ENCODE results near the gene AATF.

Gene AATF

DNA sequence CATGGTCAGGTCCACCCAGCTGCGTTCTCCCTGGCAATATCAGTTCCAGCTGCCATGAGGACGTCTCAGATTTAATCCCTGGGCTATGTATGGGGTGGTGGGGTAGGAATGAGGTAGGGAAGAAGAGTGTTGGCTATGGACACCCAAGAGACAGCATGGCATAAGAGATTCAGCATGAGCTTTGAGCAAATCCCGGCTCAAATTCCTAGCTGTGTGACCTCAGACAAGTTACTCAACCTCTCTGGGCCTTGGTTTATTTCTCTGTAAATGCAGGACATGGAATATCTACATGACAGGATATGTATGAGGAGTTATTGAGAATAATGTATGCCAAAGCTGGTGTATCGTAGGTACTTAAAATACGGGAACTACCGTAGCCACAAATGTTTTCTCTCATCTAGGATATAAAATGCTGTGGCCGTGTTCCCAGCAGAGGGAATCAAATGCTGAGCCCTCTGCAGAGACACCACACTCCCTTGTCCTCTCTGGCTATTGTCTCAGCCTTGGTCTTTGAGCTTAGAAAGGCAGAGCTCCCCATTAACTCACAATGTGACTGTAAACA lies 29.3 kb upstream of the AATF start:
- no peaks in the 10 kb centered on the region for H3K27me3 ChIP-seq (ENCODE audit: insufficient read depth, low read length, poor library complexity, severe bottlenecking)
- H3K9me3 ChIP-seq (ENCODE audit: insufficient read depth, low read depth, low read length), result no peaks in the 10 kb centered on the region
- no peak for TF ChIP-seq EZH2phosphoT487 (IDR thresholded peaks at IDR 0.05; ENCODE audit: borderline replicate concordance)
- TF ChIP-seq, protein P1, sequence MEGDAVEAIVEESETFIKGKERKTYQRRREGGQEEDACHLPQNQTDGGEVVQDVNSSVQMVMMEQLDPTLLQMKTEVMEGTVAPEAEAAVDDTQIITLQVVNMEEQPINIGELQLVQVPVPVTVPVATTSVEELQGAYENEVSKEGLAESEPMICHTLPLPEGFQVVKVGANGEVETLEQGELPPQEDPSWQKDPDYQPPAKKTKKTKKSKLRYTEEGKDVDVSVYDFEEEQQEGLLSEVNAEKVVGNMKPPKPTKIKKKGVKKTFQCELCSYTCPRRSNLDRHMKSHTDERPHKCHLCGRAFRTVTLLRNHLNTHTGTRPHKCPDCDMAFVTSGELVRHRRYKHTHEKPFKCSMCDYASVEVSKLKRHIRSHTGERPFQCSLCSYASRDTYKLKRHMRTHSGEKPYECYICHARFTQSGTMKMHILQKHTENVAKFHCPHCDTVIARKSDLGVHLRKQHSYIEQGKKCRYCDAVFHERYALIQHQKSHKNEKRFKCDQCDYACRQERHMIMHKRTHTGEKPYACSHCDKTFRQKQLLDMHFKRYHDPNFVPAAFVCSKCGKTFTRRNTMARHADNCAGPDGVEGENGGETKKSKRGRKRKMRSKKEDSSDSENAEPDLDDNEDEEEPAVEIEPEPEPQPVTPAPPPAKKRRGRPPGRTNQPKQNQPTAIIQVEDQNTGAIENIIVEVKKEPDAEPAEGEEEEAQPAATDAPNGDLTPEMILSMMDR (conservative IDR thresholded peaks at IDR 0.05; ENCODE audit: low read length), result no peak
- no peaks in the 10 kb centered on the region for H3F3A ChIP-seq (ENCODE audit: low read depth)
- H3K9me2 ChIP-seq (replicated peaks; ENCODE audit: low read depth, low read length), result no peaks in the 10 kb centered on the region
- H3K4me2 ChIP-seq (ENCODE audit: low read depth, low read length, poor library complexity, severe bottlenecking), result no peak overlapping the region
- H3K36me3 ChIP-seq (ENCODE audit: insufficient read depth, low read length), result no peaks in the 10 kb centered on the region
- H4K20me1 ChIP-seq (ENCODE audit: insufficient read depth, low read length, poor library complexity, severe bottlenecking), result no peaks in the 10 kb centered on the region
- H3K79me2 ChIP-seq (ENCODE audit: insufficient read depth, low read length), result no peaks in the 10 kb centered on the region
- peaks cover 7% of the 10 kb centered on the region for H3K4me1 ChIP-seq (ENCODE audit: insufficient read depth, low read length, poor library complexity, severe bottlenecking)
- H3K4me3 ChIP-seq (ENCODE audit: low read length, poor library complexity, severe bottlenecking), result no peak overlapping the region
- no peak overlapping the region for H3K9ac ChIP-seq (ENCODE audit: low read depth, low read length, poor library complexity, severe bottlenecking)
- H2AFZ ChIP-seq (ENCODE audit: low read length), result no peak overlapping the region

DNA sequence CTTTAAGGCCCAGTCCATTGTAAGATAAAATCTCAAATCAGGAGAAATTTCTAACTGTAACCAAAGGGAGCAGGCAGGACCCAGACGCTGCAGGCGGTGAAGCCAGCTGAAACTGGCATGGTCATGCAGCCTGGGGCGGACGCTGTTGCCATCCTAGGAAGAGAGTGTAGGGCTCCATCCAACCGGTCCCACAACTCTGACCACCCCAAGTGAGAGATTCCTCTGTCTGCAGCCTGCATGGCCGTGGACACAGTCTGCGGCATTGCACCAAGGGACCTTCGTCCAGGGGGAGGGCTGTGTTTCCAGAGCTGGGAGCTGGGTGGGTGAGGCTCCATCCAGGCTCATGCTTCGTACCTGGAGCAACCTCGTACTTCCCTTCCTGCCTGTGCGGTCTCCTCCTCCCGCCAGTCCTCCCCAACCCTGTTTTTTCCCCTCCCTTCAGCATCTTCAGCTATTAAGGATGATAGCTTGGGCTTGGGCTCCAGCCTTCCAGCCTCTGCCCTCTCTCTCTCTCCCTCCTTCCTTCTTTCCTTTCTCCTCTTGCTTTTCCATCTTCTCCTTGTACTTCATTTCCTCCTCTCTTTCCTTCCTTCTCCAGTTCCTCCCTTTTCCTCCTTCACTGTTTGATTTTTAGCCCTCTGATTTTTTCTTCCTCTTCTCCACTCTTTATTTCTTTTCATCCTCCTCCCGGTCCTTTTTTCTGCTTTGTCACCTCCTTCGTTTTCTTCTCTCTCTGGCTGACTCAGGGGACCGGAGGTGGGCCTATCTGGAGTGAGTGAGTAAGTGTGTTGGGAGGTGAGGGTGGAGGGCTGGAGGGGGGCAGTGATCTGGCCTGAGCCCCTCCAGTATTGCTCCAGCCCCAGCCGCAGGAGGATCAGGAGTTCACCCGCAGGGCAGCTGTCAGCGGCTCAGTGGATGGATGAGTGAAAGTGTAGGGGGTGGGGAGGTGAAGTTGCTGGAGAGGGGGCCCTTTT lies 28.4 kb upstream of the AATF start:
- no peaks in the 10 kb centered on the region for H4K20me1 ChIP-seq (ENCODE audit: insufficient read depth, low read length, poor library complexity, severe bottlenecking)
- H3K4me2 ChIP-seq (ENCODE audit: low read depth, low read length, poor library complexity, severe bottlenecking), result no peak overlapping the region
- H3F3A ChIP-seq (ENCODE audit: low read depth), result no peaks in the 10 kb centered on the region
- no peak overlapping the region for H2AFZ ChIP-seq (ENCODE audit: low read length)
- H3K79me2 ChIP-seq (ENCODE audit: insufficient read depth, low read length), result no peaks in the 10 kb centered on the region
- no peak for TF ChIP-seq EZH2phosphoT487 (IDR thresholded peaks at IDR 0.05; ENCODE audit: borderline replicate concordance)
- TF ChIP-seq, protein P1 (conservative IDR thresholded peaks at IDR 0.05; ENCODE audit: low read length), result no peak
- H3K9ac ChIP-seq (ENCODE audit: low read depth, low read length, poor library complexity, severe bottlenecking), result no peak overlapping the region
- no peaks in the 10 kb centered on the region for H3K36me3 ChIP-seq (ENCODE audit: insufficient read depth, low read length)
- no peaks in the 10 kb centered on the region for H3K27me3 ChIP-seq (ENCODE audit: insufficient read depth, low read length, poor library complexity, severe bottlenecking)
- no peaks in the 10 kb centered on the region for H3K9me3 ChIP-seq (ENCODE audit: insufficient read depth, low read depth, low read length)
- no peak overlapping the region for H3K4me3 ChIP-seq (ENCODE audit: low read length, poor library complexity, severe bottlenecking)
- peaks cover 7% of the 10 kb centered on the region for H3K4me1 ChIP-seq (ENCODE audit: insufficient read depth, low read length, poor library complexity, severe bottlenecking)
- no peaks in the 10 kb centered on the region for H3K9me2 ChIP-seq (replicated peaks; ENCODE audit: low read depth, low read length)

DNA sequence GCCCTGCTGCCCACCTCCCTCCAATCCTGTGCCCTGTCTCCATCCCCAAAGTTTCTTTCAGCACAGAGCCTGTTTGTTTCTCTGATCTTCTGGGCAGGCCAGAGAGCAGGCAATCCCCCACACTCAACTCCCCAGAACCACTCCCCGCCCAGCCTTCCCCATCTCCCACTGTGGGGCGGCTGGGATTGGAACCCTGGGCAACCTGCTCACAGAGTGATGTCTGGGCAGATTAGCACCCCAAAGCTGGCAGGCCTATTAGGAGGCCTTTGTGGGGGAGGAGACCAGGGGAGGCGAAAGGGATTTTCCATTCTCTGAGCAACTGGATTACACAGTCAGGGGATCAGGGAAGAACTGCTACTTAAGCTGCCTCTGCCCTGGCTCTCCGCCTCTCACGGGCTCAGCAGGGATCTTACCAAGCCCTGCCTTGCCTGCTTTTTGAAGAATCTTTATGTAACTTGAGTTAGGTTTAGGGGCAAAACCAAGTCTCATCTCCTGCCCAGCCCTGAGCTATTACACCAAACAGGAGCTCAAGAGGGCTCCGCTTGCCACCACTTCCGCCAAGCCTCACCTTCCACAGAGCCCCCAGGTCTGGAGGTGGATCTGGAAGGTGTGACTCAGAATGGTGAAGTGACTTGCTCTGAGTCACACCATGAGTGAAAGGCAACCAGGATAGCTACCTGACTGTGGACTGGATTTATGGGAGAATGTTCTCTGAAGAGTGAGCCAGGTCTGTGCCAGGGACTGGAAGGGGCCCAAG lies 27.5 kb upstream of the AATF start:
- H3K9me3 ChIP-seq (ENCODE audit: insufficient read depth, low read depth, low read length), result no peaks in the 10 kb centered on the region
- H2AFZ ChIP-seq (ENCODE audit: low read length), result no peak overlapping the region
- no peaks in the 10 kb centered on the region for H3K9me2 ChIP-seq (replicated peaks; ENCODE audit: low read depth, low read length)
- no peaks in the 10 kb centered on the region for H4K20me1 ChIP-seq (ENCODE audit: insufficient read depth, low read length, poor library complexity, severe bottlenecking)
- H3K79me2 ChIP-seq (ENCODE audit: insufficient read depth, low read length), result no peaks in the 10 kb centered on the region
- H3K36me3 ChIP-seq (ENCODE audit: insufficient read depth, low read length), result no peaks in the 10 kb centered on the region
- TF ChIP-seq, protein P1 (conservative IDR thresholded peaks at IDR 0.05; ENCODE audit: low read length), result no peak
- no peak for TF ChIP-seq EZH2phosphoT487 (IDR thresholded peaks at IDR 0.05; ENCODE audit: borderline replicate concordance)
- H3K4me3 ChIP-seq (ENCODE audit: low read length, poor library complexity, severe bottlenecking), result no peak overlapping the region
- H3K27me3 ChIP-seq (ENCODE audit: insufficient read depth, low read length, poor library complexity, severe bottlenecking), result no peaks in the 10 kb centered on the region
- H3K9ac ChIP-seq (ENCODE audit: low read depth, low read length, poor library complexity, severe bottlenecking), result no peak overlapping the region
- no peak overlapping the region for H3K4me2 ChIP-seq (ENCODE audit: low read depth, low read length, poor library complexity, severe bottlenecking)
- peaks cover 7% of the 10 kb centered on the region for H3K4me1 ChIP-seq (ENCODE audit: insufficient read depth, low read length, poor library complexity, severe bottlenecking)
- H3F3A ChIP-seq (ENCODE audit: low read depth), result no peaks in the 10 kb centered on the region

All from Loucy (cell line).